T-helper 2 cell treated with Interferon-gamma antibody and Interleukin-4, amounts not matched to agents 5 μg/mL and 100 μg/mL, for 36 hours (primary cell): ENCODE results near the gene MFAP3L.
"Not testable (repeated sequence)": the region's sequence is repeated elsewhere in the genome, so short reads cannot be mapped to it uniquely, and the experiment has no call there.

ENCODE experiments used
- DNase-seq: peaks from one replicate; pipeline ENCODE4 v3.0.0; 2021; ENCODE audit warnings: low spot score
- H3K27ac Mint-ChIP-seq: one replicate; pipeline ENCODE4 v1.8.0; 2021; ENCODE audit warnings: mild to moderate bottlenecking, mixed read lengths
- H3K27me3 Mint-ChIP-seq: one replicate; pipeline ENCODE4 v1.8.0; 2021; ENCODE audit warnings: low read depth, mixed read lengths
- H3K36me3 Mint-ChIP-seq: one replicate; pipeline ENCODE4 v1.8.0; 2021; ENCODE audit warnings: low read depth, mixed read lengths
- H3K4me1 Mint-ChIP-seq: one replicate; pipeline ENCODE4 v1.8.0; 2021; ENCODE audit warnings: low read depth, mixed read lengths
- H3K4me3 Mint-ChIP-seq: one replicate; pipeline ENCODE4 v1.8.0; 2022; ENCODE audit warnings: mild to moderate bottlenecking, moderate library complexity, mixed read lengths
- H3K9me3 Mint-ChIP-seq: one replicate; pipeline ENCODE4 v1.8.0; 2021; ENCODE audit warnings: mixed read lengths

The MFAP3L gene

GRCh38 chr4:170026253-170027021 is at the start of gene MFAP3L:
Gene MFAP3L, minus strand, starts transcription at chr4:170026395. Its CDS starts 20,518 bp downstream, at chr4:170005877.
- H3K4me1 Mint-ChIP-seq: peaks cover 3% of the 10 kb centered on the region
- H3K9me3 Mint-ChIP-seq: peaks cover 5% of the 10 kb centered on the region
- H3K4me3 Mint-ChIP-seq: peak within 1 kb of the TSS; percentile 90
- peak; percentile 90 for DNase-seq
- peak within 1 kb of the TSS; percentile 49 for H3K27ac Mint-ChIP-seq
- peaks cover 64% of the 10 kb centered on the region for H3K27me3 Mint-ChIP-seq
- no peaks in the 10 kb centered on the region for H3K36me3 Mint-ChIP-seq

- Mint-ChIP-seq H3K27me3 (peaks cover 6% of the 10 kb centered on the region), H3K27ac (no peak overlapping the region), H3K36me3 (no peaks in the 10 kb centered on the region), H3K4me1 (no peaks in the 10 kb centered on the region), H3K9me3 (no peaks in the 10 kb centered on the region), H3K4me3 (no peak overlapping the region)
- no peak for DNase-seq
Measured at GRCh38 chr4:170071196-170071595, 45.0 kb upstream of the MFAP3L start.

GRCh38 chr4:170068438-170069128 is 42.4 kb upstream of the MFAP3L start:
- Mint-ChIP-seq H3K27ac (no peak overlapping the region), H3K27me3 (peaks cover 2% of the 10 kb centered on the region), H3K9me3 (no peaks in the 10 kb centered on the region), H3K4me3 (no peak overlapping the region), H3K36me3 (no peaks in the 10 kb centered on the region), H3K4me1 (no peaks in the 10 kb centered on the region)
- DNase-seq: no peak

GRCh38 chr4:170059421-170059820 is 33.2 kb upstream of the MFAP3L start:
- H3K9me3 Mint-ChIP-seq: no peaks in the 10 kb centered on the region
- no peak overlapping the region for H3K4me3 Mint-ChIP-seq

GRCh38 chr4:170058826-170059225 is 32.6 kb upstream of the MFAP3L start:
- DNase-seq: no peak
- H3K27me3 Mint-ChIP-seq: peaks cover 6% of the 10 kb centered on the region
- H3K4me1 Mint-ChIP-seq: no peaks in the 10 kb centered on the region
- no peaks in the 10 kb centered on the region for H3K36me3 Mint-ChIP-seq
- no peaks in the 10 kb centered on the region for H3K9me3 Mint-ChIP-seq
- no peak overlapping the region for H3K27ac Mint-ChIP-seq
- no peak overlapping the region for H3K4me3 Mint-ChIP-seq

More at GRCh38 chr4:170059421-170059820, 33.2 kb upstream of the MFAP3L start:
- DNase-seq: no peak
- H3K36me3 Mint-ChIP-seq: no peaks in the 10 kb centered on the region
- no peak overlapping the region for H3K27ac Mint-ChIP-seq
- H3K4me1 Mint-ChIP-seq: no peaks in the 10 kb centered on the region
- H3K27me3 Mint-ChIP-seq: peaks cover 8% of the 10 kb centered on the region

- no peak for DNase-seq
- no peak overlapping the region for H3K27ac Mint-ChIP-seq
- H3K27me3 Mint-ChIP-seq: peaks cover 3% of the 10 kb centered on the region
Measured at GRCh38 chr4:170057866-170058265, 31.7 kb upstream of the MFAP3L start.

GRCh38 chr4:170052919-170053318 is 26.7 kb upstream of the MFAP3L start:
- H3K4me1 Mint-ChIP-seq: no peaks in the 10 kb centered on the region
- no peaks in the 10 kb centered on the region for H3K9me3 Mint-ChIP-seq
- no peak for DNase-seq
- H3K36me3 Mint-ChIP-seq: no peaks in the 10 kb centered on the region
- H3K27ac Mint-ChIP-seq: no peak overlapping the region
- H3K27me3 Mint-ChIP-seq: no peaks in the 10 kb centered on the region
- H3K4me3 Mint-ChIP-seq: no peak overlapping the region

More at GRCh38 chr4:170057866-170058265, 31.7 kb upstream of the MFAP3L start:
- H3K4me1 Mint-ChIP-seq: no peaks in the 10 kb centered on the region
- no peak overlapping the region for H3K4me3 Mint-ChIP-seq
- no peaks in the 10 kb centered on the region for H3K9me3 Mint-ChIP-seq
- no peaks in the 10 kb centered on the region for H3K36me3 Mint-ChIP-seq

GRCh38 chr4:170051402-170051801 is 25.2 kb upstream of the MFAP3L start:
- H3K36me3 Mint-ChIP-seq: no peaks in the 10 kb centered on the region
- no peak overlapping the region for H3K27ac Mint-ChIP-seq
- no peak overlapping the region for H3K4me3 Mint-ChIP-seq

GRCh38 chr4:170049766-170050165 is 23.6 kb upstream of the MFAP3L start:
- no peaks in the 10 kb centered on the region for H3K9me3 Mint-ChIP-seq
- H3K27ac Mint-ChIP-seq: no peak overlapping the region
- no peak overlapping the region for H3K4me3 Mint-ChIP-seq

More at GRCh38 chr4:170051402-170051801, 25.2 kb upstream of the MFAP3L start:
- no peaks in the 10 kb centered on the region for H3K27me3 Mint-ChIP-seq
- no peak for DNase-seq
- H3K4me1 Mint-ChIP-seq: no peaks in the 10 kb centered on the region
- H3K9me3 Mint-ChIP-seq: no peaks in the 10 kb centered on the region

GRCh38 chr4:170047771-170048354 is 21.7 kb upstream of the MFAP3L start:
- no peak overlapping the region for H3K4me3 Mint-ChIP-seq

More at GRCh38 chr4:170049766-170050165, 23.6 kb upstream of the MFAP3L start:
- no peak for DNase-seq
- Mint-ChIP-seq H3K36me3 (no peaks in the 10 kb centered on the region), H3K4me1 (no peaks in the 10 kb centered on the region), H3K27me3 (no peaks in the 10 kb centered on the region)

GRCh38 chr4:170046156-170046555 is 20.0 kb upstream of the MFAP3L start:
- DNase-seq, H3K4me3 Mint-ChIP-seq, H3K4me1 Mint-ChIP-seq, H3K36me3 Mint-ChIP-seq, H3K27me3 Mint-ChIP-seq, H3K9me3 Mint-ChIP-seq, H3K27ac Mint-ChIP-seq: not testable (repeated sequence)

More at GRCh38 chr4:170047771-170048354, 21.7 kb upstream of the MFAP3L start:
- no peaks in the 10 kb centered on the region for H3K27me3 Mint-ChIP-seq
- H3K27ac Mint-ChIP-seq: no peak overlapping the region
- H3K4me1 Mint-ChIP-seq: no peaks in the 10 kb centered on the region
- no peaks in the 10 kb centered on the region for H3K36me3 Mint-ChIP-seq
- no peak for DNase-seq
- no peaks in the 10 kb centered on the region for H3K9me3 Mint-ChIP-seq

GRCh38 chr4:170040031-170040680 is 14.0 kb upstream of the MFAP3L start:
- Mint-ChIP-seq H3K27me3 (peaks cover 2% of the 10 kb centered on the region), H3K4me1 (no peaks in the 10 kb centered on the region), H3K4me3 (no peak overlapping the region), H3K9me3 (no peaks in the 10 kb centered on the region), H3K27ac (no peak overlapping the region), H3K36me3 (no peaks in the 10 kb centered on the region)
- DNase-seq: no peak

GRCh38 chr4:170038769-170039168 is 12.6 kb upstream of the MFAP3L start:
- H3K27me3 Mint-ChIP-seq: peaks cover 4% of the 10 kb centered on the region
- H3K9me3 Mint-ChIP-seq: no peaks in the 10 kb centered on the region

GRCh38 chr4:170038232-170038631 is 12.0 kb upstream of the MFAP3L start:
- no peaks in the 10 kb centered on the region for H3K36me3 Mint-ChIP-seq
- no peaks in the 10 kb centered on the region for H3K4me1 Mint-ChIP-seq

More at GRCh38 chr4:170038769-170039168, 12.6 kb upstream of the MFAP3L start:
- DNase-seq: no peak
- Mint-ChIP-seq H3K4me3 (no peak overlapping the region), H3K27ac (no peak overlapping the region), H3K36me3 (no peaks in the 10 kb centered on the region), H3K4me1 (no peaks in the 10 kb centered on the region)

More at GRCh38 chr4:170038232-170038631, 12.0 kb upstream of the MFAP3L start:
- no peak overlapping the region for H3K4me3 Mint-ChIP-seq
- H3K27ac Mint-ChIP-seq: no peak overlapping the region
- H3K27me3 Mint-ChIP-seq: peaks cover 5% of the 10 kb centered on the region
- no peak for DNase-seq
- H3K9me3 Mint-ChIP-seq: no peaks in the 10 kb centered on the region
